ENCODE data around the gene HIC1.

DNA sequence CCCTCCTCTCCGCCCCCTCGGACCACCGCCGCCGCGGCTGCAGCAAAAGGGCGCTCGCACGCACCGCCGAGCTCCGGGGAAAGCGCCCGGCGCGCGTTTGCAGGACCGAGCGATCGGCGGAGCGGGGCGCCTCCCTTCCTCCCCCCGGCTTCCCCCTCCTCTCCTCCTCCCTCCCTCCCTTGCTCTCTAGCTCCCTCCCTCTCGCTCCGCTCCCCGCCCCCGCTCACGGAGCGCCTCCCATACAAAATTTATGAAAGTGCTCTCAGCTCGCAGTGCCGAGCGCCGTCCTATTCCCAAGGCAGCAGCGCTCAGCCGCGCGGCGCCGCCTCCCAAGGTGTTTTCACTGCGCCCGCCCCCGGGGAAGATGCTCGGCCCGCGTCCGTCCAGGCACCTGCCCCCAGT lies 29.7 kb upstream of the HIC1 start, which contains the start of gene RTN4RL1:
- TF ChIP-seq, protein P1, sequence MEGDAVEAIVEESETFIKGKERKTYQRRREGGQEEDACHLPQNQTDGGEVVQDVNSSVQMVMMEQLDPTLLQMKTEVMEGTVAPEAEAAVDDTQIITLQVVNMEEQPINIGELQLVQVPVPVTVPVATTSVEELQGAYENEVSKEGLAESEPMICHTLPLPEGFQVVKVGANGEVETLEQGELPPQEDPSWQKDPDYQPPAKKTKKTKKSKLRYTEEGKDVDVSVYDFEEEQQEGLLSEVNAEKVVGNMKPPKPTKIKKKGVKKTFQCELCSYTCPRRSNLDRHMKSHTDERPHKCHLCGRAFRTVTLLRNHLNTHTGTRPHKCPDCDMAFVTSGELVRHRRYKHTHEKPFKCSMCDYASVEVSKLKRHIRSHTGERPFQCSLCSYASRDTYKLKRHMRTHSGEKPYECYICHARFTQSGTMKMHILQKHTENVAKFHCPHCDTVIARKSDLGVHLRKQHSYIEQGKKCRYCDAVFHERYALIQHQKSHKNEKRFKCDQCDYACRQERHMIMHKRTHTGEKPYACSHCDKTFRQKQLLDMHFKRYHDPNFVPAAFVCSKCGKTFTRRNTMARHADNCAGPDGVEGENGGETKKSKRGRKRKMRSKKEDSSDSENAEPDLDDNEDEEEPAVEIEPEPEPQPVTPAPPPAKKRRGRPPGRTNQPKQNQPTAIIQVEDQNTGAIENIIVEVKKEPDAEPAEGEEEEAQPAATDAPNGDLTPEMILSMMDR (conservative IDR thresholded peaks at IDR 0.05 in 1 of 2, IDR thresholded peaks at IDR 0.05 in 1 of 2; ENCODE audit: low read depth in 1 of 2, low read length in 2 of 2), result no peak
- TF ChIP-seq EZH2 (IDR thresholded peaks at IDR 0.05; ENCODE audit: low read length, missing control alignments), result no peak
